HG02852 (cell line): ENCODE results near the gene HBS1L.

Experiments
- ATAC-seq: cut with Tn5 transposase; IDR thresholded peaks from one replicate; pipeline ENCODE4 v1.9.1; 2021; ENCODE audit warnings: mild to moderate bottlenecking, moderate library complexity; ENCODE audit not compliant: unreplicated experiment

HBS1L gene

GRCh38 chr6:135054569-135055498 is at the start of gene HBS1L:
TSS of gene HBS1L (minus strand) at chr6:135054822. CDS start at chr6:135054691, 131 bp downstream.
- ATAC-seq: peak; percentile 96

GRCh38 chr6:135104199-135104598 is 49.6 kb upstream of the HBS1L start:
- ATAC-seq: no peak

GRCh38 chr6:135102191-135102590 is 47.6 kb upstream of the HBS1L start:
- ATAC-seq: no peak

GRCh38 chr6:135097172-135097571 is 42.5 kb upstream of the HBS1L start:
- ATAC-seq: no peak

GRCh38 chr6:135096403-135097130 is 41.9 kb upstream of the HBS1L start:
- no peak for ATAC-seq

GRCh38 chr6:135095716-135096115 is 41.1 kb upstream of the HBS1L start:
- no peak for ATAC-seq

- ATAC-seq: peak; percentile 63
Measured at GRCh38 chr6:135094403-135094821, 39.8 kb upstream of the HBS1L start.

GRCh38 chr6:135093578-135093977 is 39.0 kb upstream of the HBS1L start:
- ATAC-seq: no peak

- ATAC-seq: no peak
Measured at GRCh38 chr6:135092724-135093123, 38.1 kb upstream of the HBS1L start.

GRCh38 chr6:135090819-135091218 is 36.2 kb upstream of the HBS1L start:
- ATAC-seq: no peak

- ATAC-seq: no peak
Measured at GRCh38 chr6:135089901-135090300, 35.3 kb upstream of the HBS1L start.

GRCh38 chr6:135088818-135089809 is 34.5 kb upstream of the HBS1L start:
- peak; percentile 80 for ATAC-seq

- ATAC-seq: no peak
Measured at GRCh38 chr6:135088281-135088680, 33.7 kb upstream of the HBS1L start.

- ATAC-seq: no peak
Measured at GRCh38 chr6:135087803-135088202, 33.2 kb upstream of the HBS1L start.

GRCh38 chr6:135087403-135087802 is 32.8 kb upstream of the HBS1L start:
- no peak for ATAC-seq

- ATAC-seq: peak; percentile 24
Measured at GRCh38 chr6:135086414-135086764, 31.8 kb upstream of the HBS1L start.

GRCh38 chr6:135085700-135086413 is 31.2 kb upstream of the HBS1L start:
- ATAC-seq: peak; percentile 14

GRCh38 chr6:135084916-135085269 is 30.3 kb upstream of the HBS1L start:
- no peak for ATAC-seq

- no peak for ATAC-seq
Measured at GRCh38 chr6:135084001-135084915, 29.6 kb upstream of the HBS1L start.
